Measurements from ENCODE around the gene CCDC106.

The CCDC106 gene

GRCh38 chr19:55663846-55664536 lies 16.0 kb downstream of the CCDC106 start:
- no peak overlapping the region for H3K4me3 ChIP-seq (ENCODE audit: low read depth, low read length)
- no peak for TF ChIP-seq CTCF (IDR thresholded peaks at IDR 0.05; ENCODE audit: insufficient read depth, low read length, missing control alignments)
- CTCF ChIA-PET: interaction anchor here (0.8 to 1.3 kb wide), 5 partner anchors 8 to 13 kb away, joined by 3 to 5 read pairs (median 4); partner anchors contain the start of gene U2AF2
- DNase-seq (ENCODE audit: low read depth, low spot score): no peak
- POLR2A ChIA-PET: no interaction called here

- no peak for DNase-seq (ENCODE audit: low read depth, low spot score)
- CTCF ChIA-PET: interaction anchor here (1.1 to 2.3 kb wide), 3 partner anchors 10 to 13 kb away, joined by 3 to 8 read pairs (median 8); no protein-coding TSS in a partner anchor
- POLR2A ChIA-PET: no interaction called here
- no peak for TF ChIP-seq CTCF (IDR thresholded peaks at IDR 0.05; ENCODE audit: insufficient read depth, low read length, missing control alignments)
- no peak overlapping the region for H3K4me3 ChIP-seq (ENCODE audit: low read depth, low read length)
Measured at GRCh38 chr19:55666343-55667005, 18.5 kb downstream of the CCDC106 start.

GRCh38 chr19:55667006-55667381 lies 19.0 kb downstream of the CCDC106 start:
- TF ChIP-seq CTCF (IDR thresholded peaks at IDR 0.05; ENCODE audit: insufficient read depth, low read length, missing control alignments): no peak
- H3K4me3 ChIP-seq (ENCODE audit: low read depth, low read length): no peak overlapping the region
- ChIA-PET CTCF (interaction anchor here (1.9 to 2.3 kb wide), 3 partner anchors 10 to 34 kb away, joined by 4 to 8 read pairs (median 8); no protein-coding TSS in a partner anchor), POLR2A (no interaction called here)
- no peak for DNase-seq (ENCODE audit: low read depth, low spot score)

DNA sequence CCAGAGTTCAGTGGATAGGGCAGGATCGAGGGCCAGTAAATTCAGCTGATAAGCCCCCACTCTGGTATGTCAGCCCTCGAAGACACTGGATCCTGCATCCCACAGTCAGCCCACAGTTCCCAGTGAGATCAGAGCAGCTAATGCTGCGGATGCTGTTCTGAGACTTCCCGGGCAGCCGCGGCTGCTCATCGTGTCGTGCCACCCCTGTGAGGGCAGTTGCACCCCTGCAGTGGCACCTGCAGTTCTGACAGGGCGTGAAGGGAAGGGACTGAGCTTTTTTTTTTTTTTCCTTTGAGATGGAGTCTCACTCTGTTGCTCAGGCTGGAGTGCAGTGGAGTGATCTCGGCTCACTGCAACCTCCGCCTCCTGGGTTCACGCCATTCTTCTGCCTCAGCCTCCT lies 19.5 kb downstream of the CCDC106 start:
- ChIA-PET POLR2A (no interaction called here), CTCF (interaction anchor here (1.9 to 2.3 kb wide), 3 partner anchors 11 to 35 kb away, joined by 4 to 8 read pairs (median 8); no protein-coding TSS in a partner anchor)
- DNase-seq (ENCODE audit: low read depth, low spot score): no peak
- no peak overlapping the region for H3K4me3 ChIP-seq (ENCODE audit: low read depth, low read length)
- no peak for TF ChIP-seq CTCF (IDR thresholded peaks at IDR 0.05; ENCODE audit: insufficient read depth, low read length, missing control alignments)

GRCh38 chr19:55667958-55668357 lies 19.9 kb downstream of the CCDC106 start:
- no peak for DNase-seq (ENCODE audit: low read depth, low spot score)
- ChIA-PET POLR2A (no interaction called here), CTCF (interaction anchor here (1.9 to 2.3 kb wide), 3 partner anchors 11 to 35 kb away, joined by 4 to 8 read pairs (median 8); no protein-coding TSS in a partner anchor)
- TF ChIP-seq CTCF (IDR thresholded peaks at IDR 0.05; ENCODE audit: insufficient read depth, low read length, missing control alignments): no peak
- no peak overlapping the region for H3K4me3 ChIP-seq (ENCODE audit: low read depth, low read length)

All from AG04449 (cell line).